HepG2 (cell line): Measurements from ENCODE around the gene CPLX1. TPM values are rescaled to one million over a fixed set of nuclear protein-coding genes. Genes with fewer than 3 reads are reported as not detected.

Experiments
- CEBPB ChIP-seq: IDR thresholded peaks from 2 replicates; pipeline ENCODE4 v1.6.1; 2011; ENCODE audit warnings: low read depth, low read length, improper control_type of control experiment, borderline replicate concordance
- GATA4 ChIP-seq: sonication (generic); IDR thresholded peaks from 2 replicates; pipeline ENCODE4 v1.6.1; 2016; ENCODE audit warnings: antibody characterized with exemption, low read depth, borderline replicate concordance
- HOXD1 ChIP-seq: sonication (generic); formaldehyde crosslinking; IDR thresholded peaks from 2 replicates; pipeline ENCODE4 v1.5.0; 2020; ENCODE audit warnings: missing genetic modification reagents
- KDM6A ChIP-seq: IDR thresholded peaks from 2 replicates; pipeline ENCODE4 v1.6.1; 2016; ENCODE audit warnings: low read depth
- SALL1 ChIP-seq: sonication (generic); formaldehyde crosslinking; IDR thresholded peaks from 2 replicates; pipeline ENCODE4 v1.8.0; 2022; ENCODE audit warnings: mild to moderate bottlenecking, missing genetic modification reagents
- SOX5 ChIP-seq: IDR thresholded peaks from 2 replicates; pipeline ENCODE4 v1.6.1; 2016; ENCODE audit warnings: borderline replicate concordance
- TBX2 ChIP-seq: sonication (generic); formaldehyde crosslinking; IDR thresholded peaks from 2 replicates; pipeline ENCODE4 v1.5.0; 2020; ENCODE audit warnings: missing genetic modification reagents, mild to moderate bottlenecking, borderline replicate concordance
- ZNF10 ChIP-seq: sonication (generic); formaldehyde crosslinking; IDR thresholded peaks from 2 replicates; pipeline ENCODE4 v1.4.0; 2020; ENCODE audit warnings: mild to moderate bottlenecking, low read depth, missing genetic modification reagents, borderline replicate concordance
- ZNF329 ChIP-seq: sonication (generic); formaldehyde crosslinking; IDR thresholded peaks from 2 replicates; pipeline ENCODE4 v1.9.0; 2021; ENCODE audit warnings: low read depth, mild to moderate bottlenecking, missing genetic modification reagents
- polyA plus RNA-seq, 8 experiments: library from polyadenylated mRNA; depleted of rRNA in 3 of 8; stranded (reverse) in 7 of 8; unstranded in 1 of 8; fragments of >200 nt; fragmentation: Illumina TruSeq in 4 of 8; extraction: Trizol in 4 of 8; gene quantifications; 2 replicates each; pipeline versions ENCODE4 v1.2.1 to v1.2.3, GENCODE V29; 2011 to 2016; ENCODE audit warnings: low read depth in 4 of 8, missing spikeins in 1 of 8, mixed read lengths in 1 of 8; ENCODE audit not compliant: insufficient read depth in 1 of 8
- total RNA-seq, 5 experiments: library from RNA; depleted of rRNA; stranded (reverse); fragments of >200 nt; fragmentation: Illumina TruSeq; extraction: Trizol; gene quantifications; 2 replicates each; pipeline ENCODE4 v1.2.3, GENCODE V29; 2016; ENCODE audit warnings: low read depth in 1 of 5
- TF ChIP-seq, protein P1 (sequence below): fragments of 450-650 bp; IDR thresholded peaks from 2 replicates; pipeline ENCODE4 v1.6.1; 2016
- TF ChIP-seq, protein P2 (sequence below): sonication (generic); formaldehyde crosslinking; IDR thresholded peaks from 2 replicates; pipeline ENCODE4 v1.4.0; 2020; ENCODE audit warnings: missing genetic modification reagents, borderline replicate concordance
- TF ChIP-seq, protein P3 (sequence below): sonication (generic); formaldehyde crosslinking; IDR thresholded peaks from 2 replicates; pipeline ENCODE4 v1.4.0; 2020; ENCODE audit warnings: low read depth, missing genetic modification reagents
- TF ChIP-seq, protein P4 (sequence below): sonication (generic); formaldehyde crosslinking; IDR thresholded peaks from 2 replicates; pipeline ENCODE4 v1.4.0; 2020; ENCODE audit warnings: missing genetic modification reagents
- TF ChIP-seq, protein P5 (sequence below): sonication (generic); IDR thresholded peaks from 2 replicates; pipeline ENCODE4 v1.6.1; 2016; ENCODE audit warnings: low read depth, borderline replicate concordance
- TF ChIP-seq, protein P6 (sequence below): sonication (generic); formaldehyde crosslinking; conservative IDR thresholded peaks from 2 replicates; pipeline ENCODE4 v1.4.0; 2020; ENCODE audit warnings: missing genetic modification reagents

CPLX1 gene
- total and polyA plus RNA-seq, 2 of the 13 experiments (the other 11 are each of a cell fraction or from before 2014, with no cell fraction given), result 0.18 TPM

DNA sequence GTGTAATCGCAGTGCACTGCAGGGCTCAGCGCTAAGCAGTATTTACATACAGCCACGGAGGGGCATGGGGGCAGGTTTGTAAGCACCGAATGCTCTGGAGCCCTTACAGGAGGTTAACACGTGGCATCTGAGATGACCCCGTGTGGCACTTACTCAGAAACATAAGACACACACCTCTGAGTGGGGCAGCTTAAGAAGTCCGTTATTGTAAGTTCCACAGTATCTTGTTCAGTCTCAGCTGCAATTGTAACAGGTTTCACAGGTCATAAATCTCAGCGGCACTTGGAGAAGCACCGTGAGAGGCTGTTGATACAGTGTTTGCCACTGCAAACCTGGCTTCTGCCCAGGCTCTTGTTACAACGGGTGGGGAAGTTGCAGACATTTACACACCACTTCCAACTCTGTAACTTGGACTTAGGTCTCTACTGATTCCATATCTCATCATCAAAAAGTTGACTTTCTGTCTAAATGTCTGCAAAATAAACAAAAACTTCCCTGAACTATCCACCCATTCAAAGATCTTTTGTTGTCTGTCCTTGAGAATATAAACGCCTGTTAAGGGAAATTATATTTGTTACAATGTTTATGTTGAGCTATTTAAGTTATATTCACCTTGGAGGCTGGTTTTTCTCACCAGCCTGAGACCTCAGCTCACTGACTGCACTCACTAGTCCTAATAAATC lies 10.3 kb downstream of the CPLX1 start (continued):
- TF ChIP-seq SALL1 (CRISPR knock-in tag), result peak; percentile 89
- TF ChIP-seq, protein P1, sequence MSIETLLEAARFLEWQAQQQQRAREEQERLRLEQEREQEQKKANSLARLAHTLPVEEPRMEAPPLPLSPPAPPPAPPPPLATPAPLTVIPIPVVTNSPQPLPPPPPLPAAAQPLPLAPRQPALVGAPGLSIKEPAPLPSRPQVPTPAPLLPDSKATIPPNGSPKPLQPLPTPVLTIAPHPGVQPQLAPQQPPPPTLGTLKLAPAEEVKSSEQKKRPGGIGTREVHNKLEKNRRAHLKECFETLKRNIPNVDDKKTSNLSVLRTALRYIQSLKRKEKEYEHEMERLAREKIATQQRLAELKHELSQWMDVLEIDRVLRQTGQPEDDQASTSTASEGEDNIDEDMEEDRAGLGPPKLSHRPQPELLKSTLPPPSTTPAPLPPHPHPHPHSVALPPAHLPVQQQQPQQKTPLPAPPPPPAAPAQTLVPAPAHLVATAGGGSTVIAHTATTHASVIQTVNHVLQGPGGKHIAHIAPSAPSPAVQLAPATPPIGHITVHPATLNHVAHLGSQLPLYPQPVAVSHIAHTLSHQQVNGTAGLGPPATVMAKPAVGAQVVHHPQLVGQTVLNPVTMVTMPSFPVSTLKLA, result peak; percentile 81
- TF ChIP-seq, protein P2, sequence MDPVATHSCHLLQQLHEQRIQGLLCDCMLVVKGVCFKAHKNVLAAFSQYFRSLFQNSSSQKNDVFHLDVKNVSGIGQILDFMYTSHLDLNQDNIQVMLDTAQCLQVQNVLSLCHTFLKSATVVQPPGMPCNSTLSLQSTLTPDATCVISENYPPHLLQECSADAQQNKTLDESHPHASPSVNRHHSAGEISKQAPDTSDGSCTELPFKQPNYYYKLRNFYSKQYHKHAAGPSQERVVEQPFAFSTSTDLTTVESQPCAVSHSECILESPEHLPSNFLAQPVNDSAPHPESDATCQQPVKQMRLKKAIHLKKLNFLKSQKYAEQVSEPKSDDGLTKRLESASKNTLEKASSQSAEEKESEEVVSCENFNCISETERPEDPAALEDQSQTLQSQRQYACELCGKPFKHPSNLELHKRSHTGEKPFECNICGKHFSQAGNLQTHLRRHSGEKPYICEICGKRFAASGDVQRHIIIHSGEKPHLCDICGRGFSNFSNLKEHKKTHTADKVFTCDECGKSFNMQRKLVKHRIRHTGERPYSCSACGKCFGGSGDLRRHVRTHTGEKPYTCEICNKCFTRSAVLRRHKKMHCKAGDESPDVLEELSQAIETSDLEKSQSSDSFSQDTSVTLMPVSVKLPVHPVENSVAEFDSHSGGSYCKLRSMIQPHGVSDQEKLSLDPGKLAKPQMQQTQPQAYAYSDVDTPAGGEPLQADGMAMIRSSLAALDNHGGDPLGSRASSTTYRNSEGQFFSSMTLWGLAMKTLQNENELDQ (CRISPR knock-in tag), result no peak
- peak; percentile 73; the same call in 1 of the 2 replicates for TF ChIP-seq HOXD1 (CRISPR knock-in tag)
- no peak for TF ChIP-seq ZNF329
- 0 out of 2 replicates have a peak, but pooled peaks have one; percentile 10 for TF ChIP-seq CEBPB
- TF ChIP-seq TBX2 (CRISPR knock-in tag), result peak; percentile 86
- no peak for TF ChIP-seq ZNF10
- TF ChIP-seq, protein P3, sequence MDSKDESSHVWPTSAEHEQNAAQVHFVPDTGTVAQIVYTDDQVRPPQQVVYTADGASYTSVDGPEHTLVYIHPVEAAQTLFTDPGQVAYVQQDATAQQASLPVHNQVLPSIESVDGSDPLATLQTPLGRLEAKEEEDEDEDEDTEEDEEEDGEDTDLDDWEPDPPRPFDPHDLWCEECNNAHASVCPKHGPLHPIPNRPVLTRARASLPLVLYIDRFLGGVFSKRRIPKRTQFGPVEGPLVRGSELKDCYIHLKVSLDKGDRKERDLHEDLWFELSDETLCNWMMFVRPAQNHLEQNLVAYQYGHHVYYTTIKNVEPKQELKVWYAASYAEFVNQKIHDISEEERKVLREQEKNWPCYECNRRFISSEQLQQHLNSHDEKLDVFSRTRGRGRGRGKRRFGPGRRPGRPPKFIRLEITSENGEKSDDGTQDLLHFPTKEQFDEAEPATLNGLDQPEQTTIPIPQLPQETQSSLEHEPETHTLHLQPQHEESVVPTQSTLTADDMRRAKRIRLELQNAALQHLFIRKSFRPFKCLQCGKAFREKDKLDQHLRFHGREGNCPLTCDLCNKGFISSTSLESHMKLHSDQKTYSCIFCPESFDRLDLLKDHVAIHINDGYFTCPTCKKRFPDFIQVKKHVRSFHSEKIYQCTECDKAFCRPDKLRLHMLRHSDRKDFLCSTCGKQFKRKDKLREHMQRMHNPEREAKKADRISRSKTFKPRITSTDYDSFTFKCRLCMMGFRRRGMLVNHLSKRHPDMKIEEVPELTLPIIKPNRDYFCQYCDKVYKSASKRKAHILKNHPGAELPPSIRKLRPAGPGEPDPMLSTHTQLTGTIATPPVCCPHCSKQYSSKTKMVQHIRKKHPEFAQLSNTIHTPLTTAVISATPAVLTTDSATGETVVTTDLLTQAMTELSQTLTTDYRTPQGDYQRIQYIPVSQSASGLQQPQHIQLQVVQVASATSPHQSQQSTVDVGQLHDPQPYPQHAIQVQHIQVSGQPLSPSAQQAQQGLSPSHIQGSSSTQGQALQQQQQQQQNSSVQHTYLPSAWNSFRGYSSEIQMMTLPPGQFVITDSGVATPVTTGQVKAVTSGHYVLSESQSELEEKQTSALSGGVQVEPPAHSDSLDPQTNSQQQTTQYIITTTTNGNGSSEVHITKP (CRISPR knock-in tag), result no peak
- TF ChIP-seq KDM6A (CRISPR knock-in tag), result peak; percentile 73; the same call in 1 of the 2 replicates
- TF ChIP-seq, protein P4, sequence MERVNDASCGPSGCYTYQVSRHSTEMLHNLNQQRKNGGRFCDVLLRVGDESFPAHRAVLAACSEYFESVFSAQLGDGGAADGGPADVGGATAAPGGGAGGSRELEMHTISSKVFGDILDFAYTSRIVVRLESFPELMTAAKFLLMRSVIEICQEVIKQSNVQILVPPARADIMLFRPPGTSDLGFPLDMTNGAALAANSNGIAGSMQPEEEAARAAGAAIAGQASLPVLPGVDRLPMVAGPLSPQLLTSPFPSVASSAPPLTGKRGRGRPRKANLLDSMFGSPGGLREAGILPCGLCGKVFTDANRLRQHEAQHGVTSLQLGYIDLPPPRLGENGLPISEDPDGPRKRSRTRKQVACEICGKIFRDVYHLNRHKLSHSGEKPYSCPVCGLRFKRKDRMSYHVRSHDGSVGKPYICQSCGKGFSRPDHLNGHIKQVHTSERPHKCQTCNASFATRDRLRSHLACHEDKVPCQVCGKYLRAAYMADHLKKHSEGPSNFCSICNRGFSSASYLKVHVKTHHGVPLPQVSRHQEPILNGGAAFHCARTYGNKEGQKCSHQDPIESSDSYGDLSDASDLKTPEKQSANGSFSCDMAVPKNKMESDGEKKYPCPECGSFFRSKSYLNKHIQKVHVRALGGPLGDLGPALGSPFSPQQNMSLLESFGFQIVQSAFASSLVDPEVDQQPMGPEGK (CRISPR knock-in tag), result peak; percentile 80
- peak; percentile 71; the same call in 1 of the 2 replicates for TF ChIP-seq SOX5 (CRISPR knock-in tag)
- TF ChIP-seq, protein P5, sequence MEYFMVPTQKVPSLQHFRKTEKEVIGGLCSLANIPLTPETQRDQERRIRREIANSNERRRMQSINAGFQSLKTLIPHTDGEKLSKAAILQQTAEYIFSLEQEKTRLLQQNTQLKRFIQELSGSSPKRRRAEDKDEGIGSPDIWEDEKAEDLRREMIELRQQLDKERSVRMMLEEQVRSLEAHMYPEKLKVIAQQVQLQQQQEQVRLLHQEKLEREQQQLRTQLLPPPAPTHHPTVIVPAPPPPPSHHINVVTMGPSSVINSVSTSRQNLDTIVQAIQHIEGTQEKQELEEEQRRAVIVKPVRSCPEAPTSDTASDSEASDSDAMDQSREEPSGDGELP, result peak; percentile 35; the same call in 1 of the 2 replicates
- TF ChIP-seq GATA4, result peak; percentile 36; the same call in 1 of the 2 replicates
- TF ChIP-seq, protein P6, sequence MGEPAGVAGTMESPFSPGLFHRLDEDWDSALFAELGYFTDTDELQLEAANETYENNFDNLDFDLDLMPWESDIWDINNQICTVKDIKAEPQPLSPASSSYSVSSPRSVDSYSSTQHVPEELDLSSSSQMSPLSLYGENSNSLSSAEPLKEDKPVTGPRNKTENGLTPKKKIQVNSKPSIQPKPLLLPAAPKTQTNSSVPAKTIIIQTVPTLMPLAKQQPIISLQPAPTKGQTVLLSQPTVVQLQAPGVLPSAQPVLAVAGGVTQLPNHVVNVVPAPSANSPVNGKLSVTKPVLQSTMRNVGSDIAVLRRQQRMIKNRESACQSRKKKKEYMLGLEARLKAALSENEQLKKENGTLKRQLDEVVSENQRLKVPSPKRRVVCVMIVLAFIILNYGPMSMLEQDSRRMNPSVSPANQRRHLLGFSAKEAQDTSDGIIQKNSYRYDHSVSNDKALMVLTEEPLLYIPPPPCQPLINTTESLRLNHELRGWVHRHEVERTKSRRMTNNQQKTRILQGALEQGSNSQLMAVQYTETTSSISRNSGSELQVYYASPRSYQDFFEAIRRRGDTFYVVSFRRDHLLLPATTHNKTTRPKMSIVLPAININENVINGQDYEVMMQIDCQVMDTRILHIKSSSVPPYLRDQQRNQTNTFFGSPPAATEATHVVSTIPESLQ (CRISPR knock-in tag), result no peak
